NOMO-1 treated with DMSO at 0.1 percent for 48 hours (cell line): ENCODE data around the gene AMDHD2.

ENCODE experiments used
- DNase-seq: peaks from one replicate; lab custom pipeline; 2025; ENCODE audit not compliant: unreplicated experiment; lab: John Stamatoyannopoulos, UW

Gene AMDHD2

GRCh38 chr16:2482708-2483534 lies 37.2 kb upstream of the AMDHD2 start:
- no peak for DNase-seq

GRCh38 chr16:2483939-2484897 lies 36.0 kb upstream of the AMDHD2 start:
- no peak for DNase-seq

- DNase-seq: no peak
Measured at GRCh38 chr16:2484898-2485508, 35.2 kb upstream of the AMDHD2 start.

GRCh38 chr16:2485811-2486507 lies 34.2 kb upstream of the AMDHD2 start:
- DNase-seq: no peak

- DNase-seq: no peak
Measured at GRCh38 chr16:2486645-2487516, 33.3 kb upstream of the AMDHD2 start.

GRCh38 chr16:2487517-2487842 lies 32.7 kb upstream of the AMDHD2 start:
- no peak for DNase-seq

- no peak for DNase-seq
Measured at GRCh38 chr16:2487903-2488531, 32.2 kb upstream of the AMDHD2 start.

- DNase-seq: no peak
Measured at GRCh38 chr16:2489581-2489980, 30.6 kb upstream of the AMDHD2 start.

GRCh38 chr16:2490190-2491105 lies 29.7 kb upstream of the AMDHD2 start:
- DNase-seq: no peak

GRCh38 chr16:2492292-2492691 lies 27.9 kb upstream of the AMDHD2 start:
- no peak for DNase-seq

GRCh38 chr16:2493605-2494004 lies 26.6 kb upstream of the AMDHD2 start:
- no peak for DNase-seq

GRCh38 chr16:2494616-2495015 lies 25.6 kb upstream of the AMDHD2 start:
- no peak for DNase-seq

GRCh38 chr16:2495041-2495440 lies 25.1 kb upstream of the AMDHD2 start:
- DNase-seq: no peak

GRCh38 chr16:2496223-2497115 lies 23.7 kb upstream of the AMDHD2 start:
- DNase-seq: no peak

- no peak for DNase-seq
Measured at GRCh38 chr16:2497116-2497630, 23.0 kb upstream of the AMDHD2 start.

GRCh38 chr16:2497695-2498484 lies 22.3 kb upstream of the AMDHD2 start:
- DNase-seq: no peak
